Mesenchymal stem cell (in vitro differentiated cells and primary cell): ENCODE results near the gene TECPR2.

ENCODE experiments used
- DNase-seq: peaks from one replicate; pipeline ENCODE4 v3.0.0-alpha.2; 2013
- H2AFZ ChIP-seq: one replicate; pipeline ENCODE4 v1.6.1; 2013; ENCODE audit warnings: low read depth, mild to moderate bottlenecking, control low read depth, inconsistent platforms, low read length, moderate library complexity
- H2AK5ac ChIP-seq: 2 replicates; pipeline ENCODE4 v1.6.1; 2013; ENCODE audit warnings: low read length, moderate library complexity, mild to moderate bottlenecking, inconsistent platforms; ENCODE audit not compliant: severe bottlenecking
- H2BK120ac ChIP-seq: one replicate; pipeline ENCODE4 v1.6.1; 2013; ENCODE audit warnings: low read depth, mild to moderate bottlenecking, inconsistent platforms, low read length, moderate library complexity
- H2BK12ac ChIP-seq, 2 experiments: one replicate each; pipeline ENCODE4 v1.6.1; 2013; ENCODE audit warnings: inconsistent platforms in 2 of 2, low read length in 2 of 2, mild to moderate bottlenecking in 2 of 2, moderate library complexity in 2 of 2, control low read depth in 1 of 2
- H2BK15ac ChIP-seq: one replicate; pipeline ENCODE4 v1.6.1; 2013; ENCODE audit warnings: mild to moderate bottlenecking, low read depth, inconsistent platforms; ENCODE audit not compliant: poor library complexity, severe bottlenecking
- H2BK5ac ChIP-seq: 2 replicates; pipeline ENCODE4 v1.6.1; 2013; ENCODE audit warnings: low read depth, mild to moderate bottlenecking, low read length, control low read depth, inconsistent platforms; ENCODE audit not compliant: poor library complexity, severe bottlenecking
- H3K14ac ChIP-seq, 2 experiments: one replicate each; pipeline ENCODE4 v1.6.1; 2013; ENCODE audit warnings: inconsistent platforms in 2 of 2, low read length in 2 of 2, control low read depth in 1 of 2, mild to moderate bottlenecking in 1 of 2, moderate library complexity in 1 of 2
- H3K18ac ChIP-seq, 2 experiments: one replicate each; pipeline ENCODE4 v1.6.1; 2013; ENCODE audit warnings: inconsistent platforms in 2 of 2, low read length in 2 of 2, control low read depth in 1 of 2, low read depth in 1 of 2, mild to moderate bottlenecking in 1 of 2
- H3K23ac ChIP-seq, 2 experiments: one replicate each; pipeline ENCODE4 v1.6.1; 2013; ENCODE audit warnings: inconsistent platforms in 2 of 2, low read length in 2 of 2, mild to moderate bottlenecking in 2 of 2, moderate library complexity in 2 of 2, control low read depth in 1 of 2
- H3K27ac ChIP-seq: 2 replicates; pipeline ENCODE4 v1.5.1; 2013; ENCODE audit warnings: mild to moderate bottlenecking, moderate library complexity, low read length, control low read depth, inconsistent platforms; ENCODE audit not compliant: poor library complexity, severe bottlenecking
- H3K27me3 ChIP-seq, 2 experiments: 2 replicates each; pipeline versions ENCODE4 v1.6.1 to v1.7.0; 2013; ENCODE audit warnings: low read length in 2 of 2, mild to moderate bottlenecking in 2 of 2, moderate library complexity in 2 of 2, control low read depth in 1 of 2, inconsistent platforms in 1 of 2; ENCODE audit not compliant: control insufficient read depth in 1 of 2, insufficient read depth in 1 of 2
- H3K36me3 ChIP-seq, 2 experiments: 2 replicates each; pipeline versions ENCODE4 v1.6.1 to v1.7.0; 2013; ENCODE audit warnings: low read length in 2 of 2, control low read depth in 1 of 2, inconsistent platforms in 1 of 2, low read depth in 1 of 2, mild to moderate bottlenecking in 1 of 2; ENCODE audit not compliant: insufficient read depth in 2 of 2, control insufficient read depth in 1 of 2
- H3K4ac ChIP-seq, 2 experiments: one replicate each; pipeline ENCODE4 v1.6.1; 2013; ENCODE audit warnings: inconsistent platforms in 2 of 2, low read length in 2 of 2, mild to moderate bottlenecking in 2 of 2, moderate library complexity in 2 of 2, control low read depth in 1 of 2, low read depth in 1 of 2
- H3K4me1 ChIP-seq: 2 replicates; pipeline ENCODE4 v1.6.1; 2013; ENCODE audit warnings: low read depth, low read length, control low read depth; ENCODE audit not compliant: control insufficient read depth, insufficient read depth
- H3K4me2 ChIP-seq: 2 replicates; pipeline ENCODE4 v1.6.1; 2013; ENCODE audit warnings: low read length, mild to moderate bottlenecking, inconsistent platforms; ENCODE audit not compliant: poor library complexity, severe bottlenecking
- H3K4me3 ChIP-seq, 2 experiments: 2 replicates each; pipeline versions ENCODE4 v1.5.1 to v1.7.0; 2013; ENCODE audit warnings: low read length in 2 of 2, mild to moderate bottlenecking in 2 of 2, control low read depth in 1 of 2, low read depth in 1 of 2; ENCODE audit not compliant: insufficient read depth in 1 of 2
- H3K79me1 ChIP-seq: replicated peaks from 2 replicates; pipeline ENCODE4 v1.6.1; 2013; ENCODE audit warnings: mild to moderate bottlenecking, control low read depth, low read length, inconsistent platforms; ENCODE audit not compliant: poor library complexity, severe bottlenecking
- H3K9ac ChIP-seq: 2 replicates; pipeline ENCODE4 v1.7.0; 2013; ENCODE audit warnings: mild to moderate bottlenecking, low read length, moderate library complexity
- H3K9me3 ChIP-seq: 2 replicates; pipeline ENCODE4 v1.7.0; 2013; ENCODE audit warnings: mild to moderate bottlenecking, low read length; ENCODE audit not compliant: control insufficient read depth
- H4K8ac ChIP-seq: one replicate; pipeline ENCODE4 v1.6.1; 2013; ENCODE audit warnings: inconsistent platforms, mild to moderate bottlenecking, low read length, moderate library complexity
- H4K91ac ChIP-seq: one replicate; pipeline ENCODE4 v1.6.1; 2013; ENCODE audit warnings: mild to moderate bottlenecking, low read length, inconsistent platforms
- WGBS: methylation state at CpG from one replicate; pipeline ENCODE4 v1.1.7; 2013; ENCODE audit warnings: mixed read lengths; 5-methylcytosine and 5-hydroxymethylcytosine counted together

Gene TECPR2

GRCh38 chr14:102417646-102418045 is 54.9 kb downstream of the TECPR2 start:
- peaks cover 50% of the 10 kb centered on the region in 2 experiments for H3K36me3 ChIP-seq
- 97% methylated on average over 12 of the region's 12 CpGs for WGBS

DNA sequence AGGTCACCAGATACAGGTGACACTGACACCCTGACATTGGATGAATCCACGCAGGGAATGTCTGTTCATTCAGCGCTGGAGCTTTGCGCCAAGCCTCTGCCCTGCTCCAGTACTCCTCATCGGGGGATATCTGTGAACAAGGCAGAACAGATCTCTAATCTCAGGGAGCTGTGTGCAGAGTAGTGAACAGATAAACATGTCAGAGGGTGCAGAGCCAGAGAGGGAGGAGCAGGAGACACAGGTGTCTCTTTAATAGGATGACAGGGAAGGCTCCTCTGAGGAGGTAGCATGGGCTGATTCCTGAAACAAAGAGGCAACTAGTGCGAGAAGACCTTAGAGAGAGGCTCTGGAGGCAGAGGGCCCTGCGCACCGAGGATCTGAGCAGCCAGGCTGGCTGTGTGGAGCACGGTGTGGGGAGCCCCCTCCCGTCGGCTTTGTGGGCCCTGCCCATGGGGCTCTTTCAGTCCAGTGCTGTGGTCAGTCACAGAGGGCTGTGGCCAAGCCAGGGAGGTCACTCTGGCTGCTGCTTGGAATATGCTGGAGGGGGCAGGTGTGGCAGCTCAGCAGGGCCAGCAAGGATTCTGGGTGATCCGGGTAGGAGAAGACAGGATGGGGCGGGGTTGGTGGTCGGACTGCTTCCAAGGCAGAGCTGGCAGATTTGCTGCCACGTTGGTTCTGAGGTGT is 55.6 kb downstream of the TECPR2 start:
- Histone ChIP-seq H2BK15ac (no peak overlapping the region), H2BK5ac (no peak overlapping the region), H3K18ac (no peak overlapping the region), H3K14ac (peak overlapping the region in 1 of 2 experiments; percentile 18), H3K4me3 (no peak overlapping the region), H3K4ac (no peak overlapping the region), H3K23ac (no peak overlapping the region), H3K4me1 (no peaks in the 10 kb centered on the region), H3K9ac (no peak overlapping the region), H2BK120ac (no peak overlapping the region), H3K4me2 (no peak overlapping the region), H2AFZ (no peak overlapping the region), H3K36me3 (peaks cover 50% of the 10 kb centered on the region in 2 experiments), H3K27ac (no peak overlapping the region), H3K9me3 (no peaks in the 10 kb centered on the region), H4K91ac (no peak overlapping the region), H3K27me3 (no peaks in the 10 kb centered on the region), H3K79me1 (peaks cover 3% of the 10 kb centered on the region), H2BK12ac (no peak overlapping the region), H4K8ac (no peak overlapping the region), H2AK5ac (no peak overlapping the region)
- 98% methylated on average over 14 of the region's 14 CpGs for WGBS
- DNase-seq = no peak

More at GRCh38 chr14:102417646-102418045, 54.9 kb downstream of the TECPR2 start:
- Histone ChIP-seq H3K18ac (no peak overlapping the region), H3K4me1 (no peaks in the 10 kb centered on the region), H3K23ac (no peak overlapping the region), H3K9me3 (no peaks in the 10 kb centered on the region), H3K27me3 (no peaks in the 10 kb centered on the region), H3K4me3 (no peak overlapping the region), H2AFZ (no peak overlapping the region), H3K27ac (no peak overlapping the region), H3K14ac (no peak overlapping the region), H2BK12ac (no peak overlapping the region), H3K9ac (no peak overlapping the region), H2AK5ac (no peak overlapping the region), H3K79me1 (peaks cover 3% of the 10 kb centered on the region), H4K8ac (no peak overlapping the region), H3K4me2 (no peak overlapping the region), H2BK120ac (no peak overlapping the region), H4K91ac (no peak overlapping the region), H3K4ac (no peak overlapping the region), H2BK15ac (no peak overlapping the region), H2BK5ac (no peak overlapping the region)
- DNase-seq = no peak

DNA sequence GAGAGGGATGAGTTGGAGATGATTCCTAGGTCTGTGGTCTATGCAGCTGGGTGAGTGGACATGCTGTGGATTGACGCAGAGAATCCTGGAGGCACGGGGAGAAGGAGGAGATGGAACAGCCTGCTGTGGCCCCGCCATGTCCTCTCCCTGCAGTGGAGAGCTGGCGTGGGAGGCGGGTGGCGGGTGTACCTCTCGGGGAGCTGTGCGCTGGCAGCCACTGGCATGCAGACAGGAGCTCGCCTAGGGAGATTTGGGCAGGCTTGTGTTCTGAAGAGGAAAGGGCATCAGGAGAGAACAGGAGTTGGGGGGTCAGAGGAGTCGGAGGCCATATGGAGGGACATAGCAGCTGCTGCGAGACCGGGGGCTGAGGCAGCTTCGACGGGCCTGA is 56.1 kb downstream of the TECPR2 start:
- H3K9me3 ChIP-seq = no peaks in the 10 kb centered on the region
- no peak overlapping the region for H3K4me3 ChIP-seq
- H4K8ac ChIP-seq = no peak overlapping the region
- H2BK5ac ChIP-seq = no peak overlapping the region
- no peak overlapping the region for H3K18ac ChIP-seq
- peaks cover 50 to 52% of the 10 kb centered on the region in 2 experiments for H3K36me3 ChIP-seq
- no peak overlapping the region for H3K4ac ChIP-seq
- peak overlapping the region in 1 of 2 experiments; percentile 18 for H3K14ac ChIP-seq
- H3K79me1 ChIP-seq = peaks cover 3% of the 10 kb centered on the region
- H3K9ac ChIP-seq = no peak overlapping the region
- no peak overlapping the region for H3K23ac ChIP-seq
- no peak overlapping the region for H3K27ac ChIP-seq
- H2BK12ac ChIP-seq = no peak overlapping the region
- WGBS = 98% methylated on average over 14 of the region's 14 CpGs
- no peak overlapping the region for H4K91ac ChIP-seq
- no peak overlapping the region for H2AK5ac ChIP-seq
- H2AFZ ChIP-seq = no peak overlapping the region
- H3K27me3 ChIP-seq = no peaks in the 10 kb centered on the region
- no peak overlapping the region for H2BK120ac ChIP-seq
- H2BK15ac ChIP-seq = no peak overlapping the region
- H3K4me2 ChIP-seq = no peak overlapping the region
- H3K4me1 ChIP-seq = no peaks in the 10 kb centered on the region
- DNase-seq = no peak

GRCh38 chr14:102419276-102419675 is 56.5 kb downstream of the TECPR2 start:
- 98% methylated on average over 11 of the region's 11 CpGs for WGBS
- H3K9ac ChIP-seq = no peak overlapping the region
- H2BK120ac ChIP-seq = no peak overlapping the region
- peaks cover 3% of the 10 kb centered on the region for H3K79me1 ChIP-seq
- no peak overlapping the region for H2AK5ac ChIP-seq
- DNase-seq = no peak
- H3K36me3 ChIP-seq = peaks cover 49 to 52% of the 10 kb centered on the region in 2 experiments
- H3K4me2 ChIP-seq = no peak overlapping the region
- no peaks in the 10 kb centered on the region for H3K9me3 ChIP-seq
- no peak overlapping the region for H2BK15ac ChIP-seq
- H3K4ac ChIP-seq = no peak overlapping the region
- no peak overlapping the region for H2BK5ac ChIP-seq
- no peaks in the 10 kb centered on the region for H3K27me3 ChIP-seq
- no peak overlapping the region for H3K23ac ChIP-seq
- no peak overlapping the region for H2AFZ ChIP-seq
- H4K91ac ChIP-seq = no peak overlapping the region
- H3K18ac ChIP-seq = no peak overlapping the region
- no peak overlapping the region for H2BK12ac ChIP-seq
- no peak overlapping the region for H3K4me3 ChIP-seq
- no peak overlapping the region for H4K8ac ChIP-seq
- H3K14ac ChIP-seq = no peak overlapping the region
- H3K27ac ChIP-seq = no peak overlapping the region
- no peaks in the 10 kb centered on the region for H3K4me1 ChIP-seq
